H1 (cell line): ENCODE results near the gene AKIRIN2. TPM values are rescaled to one million over a fixed set of nuclear protein-coding genes. Genes with fewer than 3 reads are reported as not detected.

Experiments
- CTCF ChIA-PET: fragments of 300-600 bp; sonication (Branson Sonifier 250); formaldehyde crosslinking; loops from one replicate; lab custom pipeline; 2021; ENCODE audit not compliant: partially characterized antibody; lab: Charles Lee
- POLR2A ChIA-PET: fragments of 300-600 bp; sonication (Branson Sonifier 250); formaldehyde crosslinking; loops from one replicate; lab custom pipeline; 2021; ENCODE audit warnings: inconsistent platforms; ENCODE audit not compliant: partially characterized antibody; lab: Charles Lee
- DNase-seq, 2 experiments: peaks; one replicate each; pipeline versions ENCODE4 v3.0.0 to v3.0.0-alpha.2; 2010 to 2022; ENCODE audit warnings: low spot score in 2 of 2, low read depth in 1 of 2, mixed read lengths in 1 of 2
- FAIRE-seq: peaks from 2 replicates; lab custom pipeline; 2011; peaks lifted over from hg19 to GRCh38; lab: Jason Lieb, UNC
- H2AFZ ChIP-seq: 2 replicates; pipeline ENCODE4 v1.8.1; 2012; ENCODE audit warnings: low read length, inconsistent platforms
- H2AK5ac ChIP-seq: 2 replicates; pipeline ENCODE4 v1.6.1; 2013; ENCODE audit warnings: low read depth, low read length
- H2BK120ac ChIP-seq: replicated peaks from 2 replicates; pipeline ENCODE3; 2013; ENCODE audit warnings: low read depth, low read length, inconsistent platforms
- H2BK12ac ChIP-seq: 2 replicates; pipeline ENCODE4 v1.6.1; 2013; ENCODE audit warnings: low read depth, low read length
- H2BK15ac ChIP-seq: 2 replicates; pipeline ENCODE4 v1.6.1; 2013; ENCODE audit warnings: low read length
- H2BK20ac ChIP-seq: 2 replicates; pipeline ENCODE4 v1.6.1; 2013; ENCODE audit warnings: low read length
- H2BK5ac ChIP-seq: 2 replicates; pipeline ENCODE4 v1.6.1; 2013; ENCODE audit warnings: low read depth, low read length
- H3K14ac ChIP-seq: 2 replicates; pipeline ENCODE4 v1.6.1; 2013; ENCODE audit warnings: inconsistent platforms; ENCODE audit not compliant: insufficient read length
- H3K18ac ChIP-seq: 2 replicates; pipeline ENCODE4 v1.6.1; 2013; ENCODE audit warnings: low read length; ENCODE audit errors: extremely low read depth
- H3K23ac ChIP-seq: 2 replicates; pipeline ENCODE4 v1.6.1; 2013; ENCODE audit warnings: inconsistent platforms; ENCODE audit not compliant: insufficient read length
- H3K23me2 ChIP-seq: 2 replicates; pipeline ENCODE4 v1.6.1; 2013; ENCODE audit warnings: low read depth, low read length
- H3K27ac ChIP-seq: 2 replicates; pipeline ENCODE4 v1.6.1; 2011; ENCODE audit warnings: low read depth, low read length, inconsistent platforms
- H3K27me3 ChIP-seq, 4 experiments: replicated peaks in 1 of 4; 1 replicate in 1 of 4; 2 replicates in 3 of 4; pipeline versions ENCODE4 v1.6.1 to v1.8.1; 2011 to 2013; ENCODE audit warnings: low read length in 3 of 4, mild to moderate bottlenecking in 3 of 4, inconsistent platforms in 2 of 4, mixed read lengths in 2 of 4, moderate library complexity in 1 of 4; ENCODE audit not compliant: control insufficient read depth in 3 of 4, insufficient read depth in 3 of 4; ENCODE audit errors: extremely low read depth in 1 of 4
- H3K36me3 ChIP-seq, 4 experiments: 2 replicates each; pipeline versions ENCODE4 v1.6.1 to v1.8.1; 2011 to 2013; ENCODE audit warnings: mild to moderate bottlenecking in 4 of 4, low read length in 3 of 4, moderate library complexity in 2 of 4, control low read depth in 1 of 4, inconsistent platforms in 1 of 4; ENCODE audit not compliant: insufficient read depth in 4 of 4, control insufficient read depth in 2 of 4
- H3K4ac ChIP-seq: replicated peaks from 2 replicates; pipeline ENCODE3; 2013; ENCODE audit warnings: low read length, low read depth, mixed read lengths, inconsistent platforms; ENCODE audit not compliant: insufficient read length
- H3K4me1 ChIP-seq, 4 experiments: replicated peaks in 1 of 4; 1 replicate in 1 of 4; 2 replicates in 3 of 4; pipeline versions ENCODE4 v1.6.1 to v1.8.1; 2011 to 2013; ENCODE audit warnings: low read length in 3 of 4, inconsistent platforms in 2 of 4, mixed read lengths in 1 of 4; ENCODE audit not compliant: insufficient read depth in 4 of 4, control insufficient read depth in 3 of 4
- H3K4me2 ChIP-seq, 2 experiments: 2 replicates each; pipeline versions ENCODE4 v1.6.1 to v1.8.1; 2011 to 2013; ENCODE audit warnings: low read depth in 2 of 2, low read length in 2 of 2, control low read depth in 1 of 2, inconsistent platforms in 1 of 2, mild to moderate bottlenecking in 1 of 2; ENCODE audit not compliant: insufficient read depth in 1 of 2
- H3K4me3 ChIP-seq, 4 experiments: fragments of 200-600, 300-600 bp in 1 of 4; sonication (generic), shearing (Covaris generic), sonication (Bioruptor Twin) in 1 of 4; 2 replicates each; pipeline versions ENCODE4 v1.5.1 to v1.8.1; 2011 to 2016; ENCODE audit warnings: low read length in 4 of 4, low read depth in 3 of 4, control low read depth in 2 of 4, inconsistent platforms in 2 of 4, mild to moderate bottlenecking in 2 of 4, mixed read lengths in 1 of 4, moderate library complexity in 1 of 4; ENCODE audit not compliant: insufficient read depth in 2 of 4; ENCODE audit errors: extremely low read depth in 1 of 4
- H3K56ac ChIP-seq: replicated peaks from 2 replicates; pipeline ENCODE3; 2013; ENCODE audit warnings: low read depth, mild to moderate bottlenecking, mixed read lengths, low read length, inconsistent platforms; ENCODE audit not compliant: insufficient read length
- H3K79me1 ChIP-seq: 2 replicates; pipeline ENCODE4 v1.6.1; 2013; ENCODE audit warnings: low read depth, low read length, control low read depth
- H3K79me2 ChIP-seq, 2 experiments: 2 replicates each; pipeline versions ENCODE4 v1.6.1 to v1.8.1; 2012 to 2013; ENCODE audit warnings: low read length in 2 of 2, mild to moderate bottlenecking in 2 of 2, inconsistent platforms in 1 of 2; ENCODE audit not compliant: insufficient read depth in 2 of 2, control insufficient read depth in 1 of 2
- H3K9ac ChIP-seq, 4 experiments: replicated peaks in 1 of 4; 1 replicate in 1 of 4; 2 replicates in 3 of 4; pipeline versions ENCODE4 v1.6.1 to v1.8.1; 2011 to 2013; ENCODE audit warnings: low read depth in 3 of 4, low read length in 3 of 4, control low read depth in 2 of 4, mild to moderate bottlenecking in 2 of 4, moderate library complexity in 2 of 4, inconsistent platforms in 1 of 4; ENCODE audit errors: extremely low read depth in 1 of 4
- H3K9me3 ChIP-seq, 2 experiments: 2 replicates each; pipeline versions ENCODE4 v1.6.1 to v1.8.1; 2012 to 2013; ENCODE audit warnings: mild to moderate bottlenecking in 2 of 2, moderate library complexity in 2 of 2, control low read depth in 1 of 2, inconsistent platforms in 1 of 2, low read depth in 1 of 2, low read length in 1 of 2, mixed read lengths in 1 of 2; ENCODE audit not compliant: insufficient read depth in 2 of 2
- H4K20me1 ChIP-seq, 2 experiments: replicated peaks in 1 of 2; 2 replicates each; pipeline versions ENCODE3 to v1.8.1; 2011 to 2013; ENCODE audit warnings: inconsistent platforms in 2 of 2, low read length in 2 of 2, mild to moderate bottlenecking in 1 of 2; ENCODE audit not compliant: insufficient read depth in 2 of 2, control insufficient read depth in 1 of 2
- H4K5ac ChIP-seq: 2 replicates; pipeline ENCODE4 v1.6.1; 2013; ENCODE audit warnings: low read length, low read depth, mixed read lengths, inconsistent platforms; ENCODE audit not compliant: insufficient read length
- H4K8ac ChIP-seq: 2 replicates; pipeline ENCODE4 v1.8.0; 2013; ENCODE audit warnings: mild to moderate bottlenecking, moderate library complexity, low read length, inconsistent platforms; ENCODE audit not compliant: insufficient read depth; ENCODE audit errors: extremely low read depth
- H4K91ac ChIP-seq: replicated peaks from 2 replicates; pipeline ENCODE3; 2013; ENCODE audit warnings: low read length, mixed read lengths, inconsistent platforms; ENCODE audit not compliant: insufficient read length
- BACH1 ChIP-seq: IDR thresholded peaks from 2 replicates; pipeline ENCODE4 v1.6.1; 2012; ENCODE audit warnings: low read length, improper control_type of control experiment
- CHD1 ChIP-seq: IDR thresholded peaks from 2 replicates; pipeline ENCODE4 v1.6.1; 2012; ENCODE audit warnings: low read depth, low read length, improper control_type of control experiment
- GABPA ChIP-seq: IDR thresholded peaks from 2 replicates; pipeline ENCODE4 v1.6.1; 2011; ENCODE audit warnings: mild to moderate bottlenecking, low read length, moderate library complexity, borderline replicate concordance; ENCODE audit not compliant: insufficient read depth
- JUND ChIP-seq: IDR thresholded peaks from 2 replicates; pipeline ENCODE4 v1.6.1; 2011; ENCODE audit warnings: mild to moderate bottlenecking, improper control_type of control experiment, low read length
- KDM5A ChIP-seq: fragments of 200-600 bp; IDR thresholded peaks from 2 replicates; pipeline ENCODE4 v1.7.1; 2012; ENCODE audit warnings: mild to moderate bottlenecking, low read length, inconsistent platforms, mixed read lengths
- POLR2A ChIP-seq, 2 experiments: IDR thresholded peaks; 1 replicate in 1 of 2; 2 replicates in 1 of 2; pipeline ENCODE4 v1.6.1; 2011; ENCODE audit warnings: low read depth in 2 of 2, low read length in 2 of 2, mild to moderate bottlenecking in 2 of 2; ENCODE audit errors: control extremely low read depth in 1 of 2
- RFX5 ChIP-seq: IDR thresholded peaks from 2 replicates; pipeline ENCODE4 v1.6.1; 2011; ENCODE audit warnings: low read depth, low read length, improper control_type of control experiment, borderline replicate concordance
- RXRA ChIP-seq: IDR thresholded peaks from 2 replicates; pipeline ENCODE4 v1.6.1; 2011; ENCODE audit warnings: low read depth, mild to moderate bottlenecking, low read length, moderate library complexity; ENCODE audit not compliant: insufficient read depth
- SIRT6 ChIP-seq: IDR thresholded peaks from one replicate; pipeline ENCODE4 v1.7.1; 2012; ENCODE audit warnings: low read length, inconsistent platforms
- SRF ChIP-seq: IDR thresholded peaks from 2 replicates; pipeline ENCODE4 v1.6.1; 2011; ENCODE audit warnings: mild to moderate bottlenecking, low read depth, low read length, moderate library complexity
- WGBS, 2 experiments: shearing (Covaris generic) in 1 of 2; methylation state at CpG; one replicate each; pipeline versions ENCODE4 v1.1.6 to v1.1.7; 2013 to 2015; ENCODE audit warnings: low lambda C conversion rate in 2 of 2, mixed read lengths in 2 of 2, inconsistent platforms in 1 of 2, low coverage in 1 of 2, missing lambda C conversion rate in 1 of 2; ENCODE audit not compliant: insufficient replicate concordance in 2 of 2, insufficient coverage in 1 of 2, insufficient read length in 1 of 2; ENCODE audit errors: extremely low coverage in 1 of 2, missing lambda C conversion rate in 1 of 2; 5-methylcytosine and 5-hydroxymethylcytosine counted together
- polyA plus RNA-seq, 7 experiments: library from polyadenylated mRNA; depleted of rRNA in 3 of 7; stranded (reverse) in 5 of 7; unstranded in 2 of 7; fragments of >200 nt in 5 of 7; fragments of 200-250 nt in 2 of 7; gene quantifications; 1 replicate in 5 of 7; 2 replicates in 1 of 7; 4 replicates in 1 of 7; pipeline versions ENCODE4 v1.2.1 to v1.2.3, GENCODE V29; 2011 to 2013; ENCODE audit warnings: missing spikeins in 2 of 7, mixed read lengths in 2 of 7
- total RNA-seq: library from RNA; stranded (reverse); fragmentation: NEBNext Ultra II Directional; extraction: Animal tissue kit (Norgen Biotek cat#: 25700); gene quantifications from 2 replicates; pipeline ENCODE4 v1.2.1, GENCODE V29; 2021
- TF ChIP-seq, protein P1 (sequence below): IDR thresholded peaks from 2 replicates; pipeline ENCODE4 v1.6.1; 2011; ENCODE audit warnings: low read length, improper control_type of control experiment
- TF ChIP-seq, protein P2 (sequence below): IDR thresholded peaks from 2 replicates; pipeline ENCODE4 v1.6.1; 2012; ENCODE audit warnings: inconsistent platforms

The AKIRIN2 gene
- total and polyA plus RNA-seq, 2 of the 8 experiments (the other 6 are each of a cell fraction or from before 2014, with no cell fraction given), result 35.6 to 75.3 TPM

DNA sequence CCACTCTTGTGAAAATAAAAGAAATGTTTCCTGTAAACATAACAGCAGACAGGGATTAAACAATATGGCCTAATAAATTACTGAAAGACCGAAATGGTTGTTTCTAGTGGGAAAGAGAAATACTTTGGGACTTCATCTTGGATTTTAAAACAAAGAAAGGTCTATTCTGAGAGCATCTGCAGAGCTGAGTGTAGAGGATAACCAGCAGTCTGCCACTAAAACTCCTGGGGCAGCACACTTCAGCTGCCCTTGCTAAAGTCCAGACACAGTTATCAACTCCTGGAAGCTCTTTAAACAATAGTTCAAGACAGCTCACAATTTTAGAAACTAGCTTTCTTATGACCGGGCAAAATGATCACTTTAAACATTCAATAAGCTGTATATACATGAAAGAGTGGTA is 38.6 kb downstream of the AKIRIN2 start:
- Histone ChIP-seq H2AFZ (no peak overlapping the region), H3K27me3 (no peaks in the 10 kb centered on the region), H3K56ac (no peak overlapping the region), H2BK15ac (no peak overlapping the region), H3K4me1 (no peaks in the 10 kb centered on the region), H3K4me2 (no peak overlapping the region), H4K20me1 (no peaks in the 10 kb centered on the region), H2BK20ac (no peak overlapping the region), H3K23me2 (no peaks in the 10 kb centered on the region), H4K91ac (no peak overlapping the region), H3K9me3 (no peaks in the 10 kb centered on the region), H3K79me1 (no peaks in the 10 kb centered on the region), H3K18ac (no peak overlapping the region), H4K8ac (no peak overlapping the region), H3K23ac (no peak overlapping the region), H3K4me3 (no peak overlapping the region), H3K4ac (no peak overlapping the region), H3K9ac (no peak overlapping the region), H2BK12ac (no peak overlapping the region), H3K14ac (no peak overlapping the region), H4K5ac (no peak overlapping the region), H2BK120ac (no peak overlapping the region), H2BK5ac (no peak overlapping the region), H2AK5ac (no peak overlapping the region), H3K36me3 (peaks cover 0 to 56% (median 14%) of the 10 kb centered on the region in 4 experiments; a peak in 7 of 8 replicates), H3K79me2 (no peaks in the 10 kb centered on the region), H3K27ac (no peak overlapping the region)
- CTCF ChIA-PET, result interaction anchor here (0.6 kb wide), 1 partner anchor 116 kb away, joined by 5 read pairs; no protein-coding TSS in a partner anchor
- FAIRE-seq (no peak), DNase-seq (no peak)
- TF ChIP-seq RFX5 (no peak), GABPA (no peak), CHD1 (no peak), JUND (no peak), KDM5A (no peak), SIRT6 (no peak), BACH1 (no peak), POLR2A (IDR thresholded peaks at IDR 0.05; ENCODE audit: control extremely low read depth in 1 of 2, low read depth in 2 of 2, low read length in 2 of 2) (no peak), RXRA (no peak), SRF (no peak)
- TF ChIP-seq, protein P1, sequence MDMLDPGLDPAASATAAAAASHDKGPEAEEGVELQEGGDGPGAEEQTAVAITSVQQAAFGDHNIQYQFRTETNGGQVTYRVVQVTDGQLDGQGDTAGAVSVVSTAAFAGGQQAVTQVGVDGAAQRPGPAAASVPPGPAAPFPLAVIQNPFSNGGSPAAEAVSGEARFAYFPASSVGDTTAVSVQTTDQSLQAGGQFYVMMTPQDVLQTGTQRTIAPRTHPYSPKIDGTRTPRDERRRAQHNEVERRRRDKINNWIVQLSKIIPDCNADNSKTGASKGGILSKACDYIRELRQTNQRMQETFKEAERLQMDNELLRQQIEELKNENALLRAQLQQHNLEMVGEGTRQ, result no peak
- TF ChIP-seq, protein P2, sequence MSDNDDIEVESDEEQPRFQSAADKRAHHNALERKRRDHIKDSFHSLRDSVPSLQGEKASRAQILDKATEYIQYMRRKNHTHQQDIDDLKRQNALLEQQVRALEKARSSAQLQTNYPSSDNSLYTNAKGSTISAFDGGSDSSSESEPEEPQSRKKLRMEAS, result no peak
- POLR2A ChIA-PET, result interaction anchor here (1.1 to 1.2 kb wide), 2 partner anchors 11 to 74 kb away, joined by 3 read pairs; partner anchors contain the start of genes ORC3 and RARS2
- 90% methylated on average over 2 of the region's 2 CpGs; no CpG with 5 or more reads in 1 of the 2 experiments for WGBS, 2 experiments
